Measurements from ENCODE around the gene FBXW7.

Gene FBXW7

GRCh38 chr4:152369902-152370295 lies 166.0 kb downstream of the FBXW7 start:
- DNase-seq (ENCODE audit: low spot score): no peak

- DNase-seq (ENCODE audit: low spot score): no peak
These were observed 166.5 kb downstream of the FBXW7 start for GRCh38 chr4:152369203-152369901.

GRCh38 chr4:152368001-152368400 lies 167.9 kb downstream of the FBXW7 start:
- no peak for DNase-seq (ENCODE audit: low spot score)

- DNase-seq (ENCODE audit: low spot score): no peak
These were observed 171.0 kb downstream of the FBXW7 start for GRCh38 chr4:152364883-152365282.

- no peak for DNase-seq (ENCODE audit: low spot score)
These were observed 171.5 kb downstream of the FBXW7 start for GRCh38 chr4:152364383-152364782.

GRCh38 chr4:152363904-152364303 lies 172.0 kb downstream of the FBXW7 start:
- no peak for DNase-seq (ENCODE audit: low spot score)

- DNase-seq (ENCODE audit: low spot score): no peak
These were observed 172.8 kb downstream of the FBXW7 start for GRCh38 chr4:152363086-152363485.

- DNase-seq (ENCODE audit: low spot score): no peak
These were observed 175.9 kb downstream of the FBXW7 start for GRCh38 chr4:152360045-152360410.

GRCh38 chr4:152359208-152360044 lies 176.5 kb downstream of the FBXW7 start:
- no peak for DNase-seq (ENCODE audit: low spot score)

GRCh38 chr4:152357206-152357605 lies 178.7 kb downstream of the FBXW7 start:
- DNase-seq (ENCODE audit: low spot score): no peak

GRCh38 chr4:152356428-152357034 lies 179.4 kb downstream of the FBXW7 start:
- DNase-seq (ENCODE audit: low spot score): no peak

- DNase-seq (ENCODE audit: low spot score): peak; percentile 4
These were observed 183.2 kb downstream of the FBXW7 start for GRCh38 chr4:152352622-152353116.

- DNase-seq (ENCODE audit: low spot score): no peak
These were observed 183.7 kb downstream of the FBXW7 start for GRCh38 chr4:152352215-152352614.

GRCh38 chr4:152351080-152351479 lies 184.8 kb downstream of the FBXW7 start:
- no peak for DNase-seq (ENCODE audit: low spot score)

GRCh38 chr4:152348670-152349069 lies 187.2 kb downstream of the FBXW7 start:
- peak; percentile 27 for DNase-seq (ENCODE audit: low spot score)

GRCh38 chr4:152346979-152347378 lies 188.9 kb downstream of the FBXW7 start:
- DNase-seq (ENCODE audit: low spot score): no peak

GRCh38 chr4:152346526-152346925 lies 189.4 kb downstream of the FBXW7 start:
- DNase-seq (ENCODE audit: low spot score): no peak

- no peak for DNase-seq (ENCODE audit: low spot score)
These were observed 191.9 kb downstream of the FBXW7 start for GRCh38 chr4:152344001-152344400.

- no peak for DNase-seq (ENCODE audit: low spot score)
These were observed 193.6 kb downstream of the FBXW7 start for GRCh38 chr4:152342293-152342692.

GRCh38 chr4:152340818-152341217 lies 195.1 kb downstream of the FBXW7 start:
- no peak for DNase-seq (ENCODE audit: low spot score)

GRCh38 chr4:152339576-152339975 lies 196.3 kb downstream of the FBXW7 start:
- DNase-seq (ENCODE audit: low spot score): no peak

GRCh38 chr4:152334931-152335330 lies 201.0 kb downstream of the FBXW7 start:
- no peak for DNase-seq (ENCODE audit: low spot score)

GRCh38 chr4:152331042-152331441 lies 204.8 kb downstream of the FBXW7 start:
- DNase-seq (ENCODE audit: low spot score): no peak
